Fibroblast of the aortic adventitia (primary cell): Measurements from ENCODE around the gene SBNO2. TPM values are rescaled to one million over a fixed set of nuclear protein-coding genes. Genes with fewer than 3 reads are reported as not detected.
A peak's percentile ranks its signal among the peaks of the same experiment; 100 is the strongest.

Source experiments
- DNase-seq: peaks from one replicate; pipeline ENCODE4 v3.0.0-alpha.2; 2010; ENCODE audit warnings: low read depth
- H3K4me3 ChIP-seq: 2 replicates; pipeline ENCODE4 v1.5.1; 2011; ENCODE audit warnings: low read depth, mild to moderate bottlenecking, control low read depth, low read length, moderate library complexity
- CTCF ChIP-seq: IDR thresholded peaks from 2 replicates; pipeline ENCODE4 v1.5.1; 2011; ENCODE audit warnings: mild to moderate bottlenecking, low read length, control low read depth, inconsistent platforms; ENCODE audit not compliant: insufficient read depth
- total RNA-seq: library from RNA; depleted of rRNA; stranded (reverse); fragments of >200 nt; gene quantifications from 2 replicates; pipeline ENCODE4 v1.2.3, GENCODE V29; 2012; ENCODE audit warnings: low replicate concordance

SBNO2 gene
- total RNA-seq, 1 donor, result 41.2 TPM

GRCh38 chr19:1064661-1065605, 109.1 kb downstream of the SBNO2 start:
- DNase-seq, result peak; percentile 65
- peak; percentile 76 for TF ChIP-seq CTCF
- H3K4me3 ChIP-seq, result no peak overlapping the region

GRCh38 chr19:1063909-1064660, 110.0 kb downstream of the SBNO2 start:
- TF ChIP-seq CTCF, result no peak
- H3K4me3 ChIP-seq, result no peak overlapping the region
- no peak for DNase-seq

GRCh38 chr19:1063030-1063908, 110.8 kb downstream of the SBNO2 start:
- no peak overlapping the region for H3K4me3 ChIP-seq
- no peak for DNase-seq
- no peak for TF ChIP-seq CTCF

- no peak for TF ChIP-seq CTCF
- H3K4me3 ChIP-seq, result no peak overlapping the region
- DNase-seq, result no peak
Measured at GRCh38 chr19:1062387-1063029, 111.6 kb downstream of the SBNO2 start.

- H3K4me3 ChIP-seq, result no peak overlapping the region
- DNase-seq, result no peak
- no peak for TF ChIP-seq CTCF
Measured at GRCh38 chr19:1061987-1062386, 112.1 kb downstream of the SBNO2 start.

GRCh38 chr19:1060689-1061088, 113.4 kb downstream of the SBNO2 start:
- DNase-seq, result no peak
- no peak for TF ChIP-seq CTCF
- no peak overlapping the region for H3K4me3 ChIP-seq
